Middle frontal gyrus (tissue), 1 donor: ENCODE data around the gene DLX4.

Experiments used
- DNase-seq: peaks from one replicate; pipeline ENCODE4 v3.0.0-alpha.2; 2015; ENCODE audit warnings: low spot score; ENCODE audit errors: extremely low spot score

DLX4 gene, protein sequence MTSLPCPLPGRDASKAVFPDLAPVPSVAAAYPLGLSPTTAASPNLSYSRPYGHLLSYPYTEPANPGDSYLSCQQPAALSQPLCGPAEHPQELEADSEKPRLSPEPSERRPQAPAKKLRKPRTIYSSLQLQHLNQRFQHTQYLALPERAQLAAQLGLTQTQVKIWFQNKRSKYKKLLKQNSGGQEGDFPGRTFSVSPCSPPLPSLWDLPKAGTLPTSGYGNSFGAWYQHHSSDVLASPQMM

DNA sequence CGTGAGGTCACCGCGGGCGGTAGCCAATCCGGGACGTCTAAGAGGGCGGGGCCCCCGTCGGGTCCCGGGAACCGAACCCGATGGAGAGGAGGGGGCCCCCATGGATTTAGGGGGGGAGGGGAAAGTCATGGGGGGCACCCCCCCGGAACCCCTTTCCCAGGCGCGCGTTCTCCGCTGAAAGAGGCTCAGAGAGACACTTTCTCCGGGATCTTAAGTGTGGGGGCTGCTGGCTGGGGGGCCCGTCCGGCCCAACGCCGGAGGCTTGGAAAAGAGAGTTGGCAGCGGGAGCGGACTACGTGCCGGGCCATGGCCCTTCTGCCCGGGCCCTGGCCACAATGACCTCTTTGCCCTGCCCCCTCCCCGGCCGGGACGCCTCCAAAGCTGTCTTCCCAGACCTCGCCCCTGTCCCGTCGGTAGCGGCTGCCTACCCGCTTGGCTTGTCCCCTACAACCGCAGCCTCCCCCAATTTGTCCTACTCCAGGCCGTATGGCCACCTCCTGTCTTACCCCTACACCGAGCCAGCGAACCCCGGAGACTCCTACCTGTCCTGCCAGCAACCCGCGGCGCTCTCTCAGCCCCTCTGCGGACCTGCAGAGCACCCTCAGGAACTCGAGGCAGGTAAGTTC lies at the start of gene DLX4:
Gene DLX4 (plus strand): TSS at position 57 of the 626 bp plus-strand sequence. CDS start 279 bp downstream, at position 336.
- no peak for DNase-seq

DNA sequence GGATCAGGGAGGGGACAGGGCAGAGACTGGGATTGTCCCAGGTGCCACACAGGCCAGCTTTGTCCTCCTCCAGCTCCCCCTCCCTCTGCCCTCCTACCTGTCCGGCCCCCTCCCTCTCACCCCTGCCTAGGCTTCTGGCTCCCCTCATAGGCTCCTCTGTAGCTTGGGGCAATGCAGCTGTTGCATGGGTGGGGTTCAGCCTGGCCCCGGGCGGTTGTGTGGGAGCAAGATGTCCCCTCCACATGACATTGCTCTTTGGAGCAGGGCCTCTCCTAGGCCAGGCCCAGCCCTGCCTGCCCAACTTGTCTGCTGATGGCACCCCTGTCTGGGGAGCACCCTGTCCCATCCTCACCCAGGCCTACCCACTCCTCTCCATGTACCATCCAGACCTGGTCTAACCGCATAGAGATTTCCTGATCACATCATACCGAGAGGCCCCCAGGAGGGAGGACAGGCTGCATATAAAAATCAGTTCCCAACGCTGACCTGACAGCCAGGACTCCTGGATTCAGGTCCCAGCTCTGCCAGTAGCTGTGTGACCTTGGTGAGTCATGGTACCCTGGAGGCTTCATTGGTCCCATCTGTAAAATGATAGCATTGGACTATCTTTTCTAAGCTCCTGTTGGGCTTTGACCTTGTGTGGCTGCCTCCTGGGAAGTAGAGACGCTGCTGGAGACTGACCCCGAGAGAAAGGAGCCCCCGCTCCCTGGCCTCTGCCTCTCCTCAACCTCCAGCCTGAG lies 48.8 kb upstream of the DLX4 start:
- no peak for DNase-seq

DNA sequence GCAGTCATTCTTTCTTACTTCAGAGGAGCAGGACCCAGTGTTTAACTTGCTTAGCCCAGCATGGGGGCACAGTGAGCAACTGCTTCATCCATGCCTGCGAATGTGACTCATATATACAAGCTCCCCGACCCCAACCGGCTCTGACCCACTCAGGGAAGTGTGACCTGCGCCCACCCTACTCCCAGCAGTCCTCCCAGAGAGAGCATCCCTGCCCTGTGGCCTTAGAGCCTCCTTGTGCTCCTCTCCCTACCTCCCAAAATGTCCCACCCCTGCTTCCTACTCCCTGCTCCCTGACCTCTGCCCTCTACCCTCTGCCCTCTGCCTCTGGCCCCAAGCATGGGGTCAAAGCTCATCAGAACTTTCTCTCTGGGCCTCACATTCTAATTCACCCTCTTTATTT lies 46.9 kb upstream of the DLX4 start:
- no peak for DNase-seq

DNA sequence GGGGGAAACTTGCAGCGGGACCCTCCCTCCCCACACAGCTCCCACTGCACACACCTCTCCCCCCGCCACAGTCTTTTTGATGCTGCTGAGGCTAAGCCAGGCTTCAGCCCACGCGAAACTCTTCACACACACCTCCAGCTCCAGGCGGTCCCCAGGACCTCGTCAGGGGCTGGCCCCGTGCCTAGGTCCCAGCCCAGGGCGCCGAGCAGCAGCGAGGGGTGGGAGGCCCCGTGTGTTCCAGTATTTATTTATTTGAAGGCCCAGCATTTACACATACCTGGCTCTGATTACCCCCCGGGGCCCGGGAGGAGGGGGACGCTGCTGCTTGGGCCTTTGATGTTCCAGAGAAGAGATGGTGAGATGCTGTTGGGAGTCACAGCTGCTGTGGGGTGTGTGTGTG lies 44.9 kb upstream of the DLX4 start:
- no peak for DNase-seq

DNA sequence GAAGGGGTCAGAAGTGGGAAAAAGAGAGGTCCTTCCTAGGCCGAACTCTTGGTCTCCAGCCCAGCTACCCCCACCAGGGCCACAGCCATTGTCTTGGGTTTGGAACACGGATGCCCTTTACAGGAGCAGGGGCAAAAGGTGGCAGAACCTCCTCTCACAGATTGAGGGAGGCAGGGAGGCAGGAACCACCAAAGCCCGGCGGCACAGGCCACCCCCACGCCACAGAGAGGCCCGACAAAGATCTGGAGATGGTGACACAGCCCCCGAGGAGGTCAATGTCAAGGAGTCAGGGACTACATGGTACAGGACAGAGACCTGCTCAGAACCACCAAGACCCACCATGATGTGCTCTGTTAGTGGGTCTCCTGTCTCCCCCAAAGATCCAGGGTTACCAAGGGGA lies 44.4 kb upstream of the DLX4 start:
- DNase-seq, result no peak

DNA sequence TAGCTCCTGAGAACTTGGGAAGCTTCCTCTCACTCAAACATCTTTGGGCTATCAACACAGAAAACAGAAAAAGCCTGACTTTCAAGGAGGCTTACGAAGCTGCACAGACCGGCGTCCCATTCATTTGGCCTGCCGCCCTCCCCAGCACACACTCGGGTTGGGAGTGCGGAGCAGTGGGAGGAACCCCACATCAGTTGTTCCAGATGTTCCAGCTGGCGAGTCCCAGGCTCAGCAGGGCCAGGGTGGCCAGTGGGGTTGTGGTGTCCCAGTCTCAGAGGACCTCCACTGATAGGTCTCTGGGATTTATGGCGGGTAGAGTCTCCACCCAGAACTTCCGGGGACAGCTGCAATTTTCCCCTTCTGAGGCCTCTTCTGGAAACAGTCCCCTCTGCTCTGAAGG lies 43.1 kb upstream of the DLX4 start:
- no peak for DNase-seq

DNA sequence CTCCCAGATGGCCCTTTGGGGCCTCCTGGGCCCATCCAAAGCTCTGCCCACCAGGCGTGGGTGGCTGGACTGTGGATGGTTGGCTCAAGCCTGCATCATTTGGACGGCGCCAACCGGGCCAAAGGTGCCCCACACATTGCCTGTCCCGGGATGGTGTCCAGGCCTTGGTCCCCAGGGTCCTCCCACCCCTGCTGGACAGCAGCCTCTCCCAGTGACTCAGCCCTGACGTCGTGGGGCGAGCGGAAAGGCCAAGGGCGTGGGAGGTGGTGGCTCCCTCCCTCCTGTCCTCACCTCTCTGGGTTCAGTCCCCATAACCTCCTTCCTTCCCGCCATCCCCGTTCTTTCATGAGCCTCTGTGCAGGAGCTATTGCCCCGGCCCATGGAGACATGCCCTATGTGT lies 42.1 kb upstream of the DLX4 start:
- no peak for DNase-seq

DNA sequence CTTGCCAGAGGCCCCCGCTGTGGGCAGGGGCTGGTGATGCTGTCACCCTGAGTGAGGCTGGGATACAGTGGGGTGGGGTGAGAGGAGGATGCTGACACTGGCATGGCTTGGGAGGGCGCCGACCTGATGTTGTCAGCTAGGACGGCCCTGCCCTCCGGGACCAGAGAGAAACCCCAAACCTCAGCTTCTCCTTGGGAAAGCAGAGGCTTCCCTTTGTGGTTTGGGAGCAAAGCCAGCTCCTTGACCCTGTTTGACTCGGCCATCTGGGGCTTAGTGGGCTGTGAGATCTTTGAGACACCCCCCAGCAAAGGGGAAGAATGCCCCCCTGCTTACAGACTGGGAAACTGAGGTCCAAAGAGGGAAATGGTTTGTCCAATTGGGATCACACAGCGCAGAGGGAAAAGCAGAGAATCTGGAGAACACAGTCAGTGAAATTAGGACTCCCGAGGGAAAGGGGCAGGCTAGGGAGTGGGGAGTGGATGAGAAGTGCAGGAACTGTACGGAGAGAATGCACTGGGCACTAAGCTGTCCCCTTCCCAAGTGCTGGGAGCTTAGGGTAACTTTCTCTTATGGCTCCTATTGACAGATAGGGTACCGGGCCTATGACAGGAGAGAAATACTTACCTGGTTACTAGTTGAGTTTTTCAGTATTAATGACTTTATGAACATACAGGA lies 40.7 kb upstream of the DLX4 start:
- no peak for DNase-seq

DNA sequence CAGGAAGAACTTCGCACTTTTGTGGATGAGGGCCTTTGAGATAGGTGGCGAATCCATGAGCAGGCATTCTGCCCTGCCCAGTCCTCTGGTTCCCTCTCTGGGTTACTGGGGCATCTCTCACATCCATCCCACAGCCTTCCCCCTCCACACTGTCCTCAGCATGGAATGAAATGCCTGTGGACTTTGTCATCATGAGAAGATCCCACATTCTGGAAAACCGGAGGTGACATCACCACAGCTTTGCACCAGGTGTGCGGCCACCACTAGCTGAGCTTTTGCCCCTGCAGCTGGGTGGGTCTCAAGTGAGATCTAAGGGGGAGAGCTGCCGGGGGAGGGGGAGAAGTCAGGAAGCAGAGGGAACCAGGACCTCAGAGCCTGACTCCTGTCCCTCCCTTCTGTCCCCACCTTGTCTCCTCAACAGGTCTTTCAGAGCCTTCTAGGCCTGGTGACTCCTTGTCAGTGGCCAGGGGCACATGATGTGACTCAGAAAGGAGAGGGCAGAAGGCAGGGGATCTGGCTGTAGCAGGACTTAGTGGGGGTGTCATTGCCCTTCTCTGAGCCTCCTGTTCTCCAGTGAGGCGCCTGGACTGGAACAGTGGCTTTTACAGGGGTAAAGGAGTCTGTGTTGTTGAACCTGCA lies 40.0 kb upstream of the DLX4 start:
- DNase-seq, result no peak

DNA sequence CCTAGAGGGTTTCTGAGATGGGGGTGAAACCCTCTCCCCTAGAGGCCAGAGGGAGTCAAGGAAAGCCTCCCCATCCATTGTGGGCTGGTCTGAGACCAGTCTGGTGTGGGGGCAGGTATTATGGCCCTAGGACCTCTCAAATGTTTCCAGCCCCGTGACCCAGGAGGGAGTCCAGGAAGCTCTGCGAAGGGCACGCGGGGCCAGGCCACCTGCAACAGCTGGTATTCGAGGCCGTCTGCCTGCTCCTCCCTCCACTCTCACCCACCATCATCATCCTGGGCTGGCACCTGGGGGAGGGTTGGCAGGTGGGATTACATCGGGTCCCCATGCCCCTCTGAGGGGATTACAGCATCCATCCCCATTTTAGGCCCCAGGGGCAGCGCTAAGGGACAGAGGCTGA lies 38.1 kb upstream of the DLX4 start:
- no peak for DNase-seq

DNA sequence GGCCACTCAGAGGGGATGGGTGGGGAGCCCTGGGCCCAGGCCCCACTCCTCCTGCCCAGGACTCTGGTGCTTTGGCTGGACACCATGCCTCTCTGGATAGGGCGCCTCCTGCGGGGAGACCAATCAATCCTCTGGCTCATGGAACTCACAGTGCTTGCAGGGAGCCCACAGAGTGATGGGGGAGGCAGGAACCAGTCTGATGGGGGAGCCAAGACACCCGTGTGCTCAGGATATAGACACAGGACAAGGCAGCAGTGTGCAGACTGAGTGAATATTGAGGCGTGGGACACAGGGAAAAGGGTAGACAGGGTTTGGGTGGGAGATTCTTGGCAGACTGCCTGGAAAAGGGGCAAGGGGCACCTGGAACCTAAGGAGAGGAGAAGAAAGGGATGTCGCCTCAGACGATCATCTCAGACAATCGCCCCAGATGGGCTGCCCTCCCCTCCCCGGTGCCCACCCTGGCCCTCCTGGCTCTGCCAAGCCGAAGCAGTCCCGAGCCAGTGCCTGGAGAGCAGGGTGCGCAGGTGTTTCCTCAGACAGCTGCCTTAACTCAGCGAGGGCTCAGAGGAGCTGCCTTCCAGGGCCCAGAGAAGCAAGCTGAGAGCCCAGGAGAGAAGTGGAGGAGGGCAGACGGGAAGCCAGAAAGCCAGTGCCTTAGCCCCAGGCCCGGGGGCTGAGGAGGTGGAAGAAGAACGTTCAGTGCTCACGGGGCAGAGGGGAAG lies 37.4 kb upstream of the DLX4 start:
- DNase-seq, result no peak

DNA sequence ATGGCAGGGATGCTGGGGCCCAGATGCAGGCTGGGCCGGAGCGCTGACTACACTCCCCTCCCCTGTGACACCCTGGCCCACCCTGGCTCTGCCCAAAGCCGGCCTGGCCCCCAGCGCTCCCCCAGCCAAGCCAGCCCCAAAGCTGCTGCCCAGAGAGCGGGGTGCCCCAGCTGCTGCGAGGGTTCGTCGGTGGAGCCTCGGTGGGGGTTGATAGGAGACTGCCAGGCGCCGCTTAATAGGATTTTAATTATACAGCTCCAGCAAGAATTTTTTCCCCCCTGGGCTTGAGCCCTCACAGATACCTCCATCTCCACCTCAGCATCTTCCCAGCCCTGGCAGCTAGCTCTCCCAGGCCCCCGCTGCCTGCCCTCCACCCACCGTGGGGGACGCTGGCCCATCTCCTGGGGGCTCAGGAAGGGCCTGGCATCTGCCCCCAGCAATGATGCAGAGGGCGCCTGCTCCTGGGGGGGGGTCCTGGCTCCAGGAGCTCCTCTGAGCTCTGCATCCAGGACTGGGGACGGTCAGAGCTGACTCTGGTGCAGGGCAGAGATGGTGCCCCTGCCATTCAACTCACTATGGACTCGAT lies 36.8 kb upstream of the DLX4 start:
- DNase-seq, result no peak

DNA sequence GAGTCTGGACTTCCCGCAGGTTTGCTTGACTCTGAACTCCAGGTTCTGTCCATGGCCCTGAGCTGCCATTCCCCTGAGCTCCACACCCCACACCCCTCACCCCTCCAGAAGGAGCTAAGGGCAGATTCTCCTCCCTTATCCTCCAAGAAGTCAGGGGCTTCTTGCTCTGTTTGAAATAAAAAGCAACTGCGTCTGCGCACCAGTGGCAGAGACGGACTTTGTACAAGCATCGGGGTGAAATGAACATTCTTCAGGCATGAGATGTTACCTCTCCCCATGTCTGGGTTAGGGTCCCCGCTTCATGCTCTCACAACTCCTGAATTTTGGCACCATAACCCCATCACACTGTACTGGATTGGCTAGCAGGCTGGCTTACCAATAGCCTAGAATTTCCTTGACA lies 36.1 kb upstream of the DLX4 start:
- no peak for DNase-seq

DNA sequence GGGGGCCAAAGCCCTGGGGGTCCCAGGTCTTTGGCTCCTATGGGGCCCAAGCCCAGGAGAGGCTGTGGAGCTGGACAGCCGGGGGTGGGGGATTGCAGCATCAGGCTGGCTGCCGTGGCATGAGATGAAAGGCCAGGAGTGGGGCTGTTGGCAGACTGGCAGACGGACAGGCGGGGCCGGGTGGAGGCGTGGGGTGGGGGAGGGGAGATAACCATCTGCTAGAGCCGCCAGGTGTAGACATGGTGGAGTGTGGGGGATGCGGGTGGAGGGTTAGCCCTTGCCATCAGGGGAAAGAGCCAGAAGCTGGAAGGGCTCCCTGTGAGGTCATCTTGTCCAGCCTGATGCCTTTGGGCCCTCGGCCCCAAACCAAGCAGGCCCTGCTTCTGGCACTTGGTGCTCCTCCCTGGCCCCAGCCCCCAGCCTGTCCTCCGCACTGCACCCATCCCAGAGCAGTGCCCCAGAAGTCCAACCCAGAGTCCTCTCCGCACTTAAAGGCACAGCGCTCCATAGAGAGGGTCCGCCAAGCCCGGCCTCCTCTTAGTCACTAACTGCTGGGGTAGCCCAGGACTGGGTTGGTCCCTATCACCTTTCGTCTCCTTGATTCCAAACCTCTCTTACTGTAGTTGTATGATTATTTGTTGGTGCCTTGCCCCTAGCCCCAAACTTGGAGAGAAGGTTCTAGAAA lies 33.3 kb upstream of the DLX4 start:
- DNase-seq, result no peak

DNA sequence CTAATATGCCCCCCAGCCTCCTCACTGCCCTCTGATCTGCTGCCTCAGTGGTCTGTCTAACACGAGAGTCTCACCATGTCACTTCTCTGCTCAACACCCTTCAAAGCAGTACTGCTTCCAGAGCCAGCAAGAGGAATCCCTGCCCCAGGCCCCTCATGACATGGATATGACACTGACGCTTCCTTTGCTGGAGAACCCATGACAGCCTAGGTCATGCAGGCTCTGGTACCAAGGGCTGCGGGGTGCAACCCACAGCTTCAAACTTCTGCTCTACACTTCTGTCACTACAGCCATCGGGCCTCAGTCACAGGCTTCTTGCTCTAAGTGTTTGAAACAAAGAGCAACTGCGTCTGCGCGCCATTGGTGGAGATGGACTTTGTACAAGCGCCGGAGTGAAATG lies 32.6 kb upstream of the DLX4 start:
- no peak for DNase-seq

DNA sequence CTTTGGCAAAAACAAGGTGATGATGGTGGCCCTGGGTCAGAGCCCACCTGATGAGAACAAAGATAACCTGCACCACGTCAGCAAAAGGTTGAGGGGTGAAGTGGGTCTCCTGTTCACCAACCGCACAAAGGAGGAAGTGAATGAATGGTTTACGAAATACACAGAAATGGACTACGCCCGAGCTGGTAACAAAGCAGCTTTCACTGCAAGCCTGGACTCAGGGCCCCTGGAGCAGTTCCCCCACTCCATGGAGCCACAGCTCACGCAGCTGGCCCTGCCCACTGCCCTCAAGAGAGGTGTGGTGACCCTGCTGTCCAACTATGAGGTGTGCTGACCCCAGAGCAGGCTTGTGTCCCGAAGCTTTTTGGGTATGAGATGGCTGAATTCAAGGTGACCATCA lies 29.7 kb upstream of the DLX4 start:
- DNase-seq, result no peak

DNA sequence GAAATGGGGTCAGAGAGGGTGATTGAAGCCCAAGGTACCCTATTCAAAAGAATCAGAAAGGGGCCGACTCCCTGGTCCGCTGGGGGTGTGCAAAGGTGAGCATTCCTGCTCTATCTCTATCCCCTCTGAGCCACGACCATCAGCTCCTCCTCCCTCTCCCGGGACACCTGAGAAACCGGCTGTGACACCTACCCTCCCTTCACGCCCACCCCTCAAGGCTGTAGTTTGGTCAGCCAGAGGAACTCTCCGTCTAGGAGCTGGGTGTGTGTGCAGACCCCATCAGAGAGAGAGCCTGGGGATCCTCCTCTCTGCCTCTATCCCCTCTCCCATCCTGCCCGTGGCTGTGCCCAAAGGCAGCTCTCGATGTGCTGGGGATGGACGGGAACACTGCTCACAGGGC lies 27.6 kb upstream of the DLX4 start:
- no peak for DNase-seq

DNA sequence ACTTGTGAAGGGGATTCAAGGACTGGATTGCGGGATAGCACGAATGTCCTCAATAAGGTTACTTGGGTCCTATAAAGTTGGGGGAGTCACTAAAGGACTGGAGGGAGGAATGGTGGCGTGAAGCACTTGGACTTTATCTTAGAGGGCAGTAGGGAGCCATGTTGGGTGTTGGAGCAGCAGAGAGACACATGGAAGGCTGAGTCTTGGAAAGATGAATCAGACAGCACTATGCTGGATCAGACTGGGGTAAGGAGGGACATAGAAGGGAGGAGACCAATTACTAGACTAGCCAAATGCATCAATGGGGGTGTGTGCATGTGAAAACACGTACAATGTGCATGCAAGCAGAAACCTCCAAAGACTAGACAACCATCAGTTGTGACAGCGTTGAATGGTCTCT lies 26.0 kb upstream of the DLX4 start:
- no peak for DNase-seq

DNA sequence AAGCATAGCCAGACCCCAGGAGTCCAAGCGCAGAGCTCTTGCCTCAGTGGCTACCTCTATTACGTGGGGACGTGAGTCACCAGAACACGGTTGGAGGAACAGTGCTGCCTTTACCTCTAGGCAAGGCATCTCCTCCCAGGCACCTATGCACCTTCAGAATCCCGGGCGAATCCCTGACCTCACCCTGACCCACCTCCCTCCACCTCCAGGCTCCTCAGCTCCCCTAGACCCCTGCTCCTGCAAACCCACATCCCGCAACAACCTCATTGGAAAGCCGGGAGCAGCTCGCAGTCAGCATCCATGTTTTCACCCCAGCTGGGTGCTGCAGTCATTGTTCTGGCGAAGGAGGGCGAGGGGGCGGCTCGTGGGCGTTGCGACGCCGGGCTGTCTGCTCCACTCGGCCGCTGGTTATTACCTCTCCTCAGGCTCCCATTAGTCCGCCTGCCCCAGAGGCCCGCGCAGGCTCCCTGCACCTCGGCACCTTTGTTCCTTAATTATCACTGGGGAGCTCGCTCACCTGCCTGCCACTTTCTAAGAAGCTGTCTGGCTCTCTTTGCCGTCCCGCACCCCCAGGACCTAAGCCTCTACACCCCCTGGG lies 24.6 kb upstream of the DLX4 start:
- DNase-seq, result no peak

DNA sequence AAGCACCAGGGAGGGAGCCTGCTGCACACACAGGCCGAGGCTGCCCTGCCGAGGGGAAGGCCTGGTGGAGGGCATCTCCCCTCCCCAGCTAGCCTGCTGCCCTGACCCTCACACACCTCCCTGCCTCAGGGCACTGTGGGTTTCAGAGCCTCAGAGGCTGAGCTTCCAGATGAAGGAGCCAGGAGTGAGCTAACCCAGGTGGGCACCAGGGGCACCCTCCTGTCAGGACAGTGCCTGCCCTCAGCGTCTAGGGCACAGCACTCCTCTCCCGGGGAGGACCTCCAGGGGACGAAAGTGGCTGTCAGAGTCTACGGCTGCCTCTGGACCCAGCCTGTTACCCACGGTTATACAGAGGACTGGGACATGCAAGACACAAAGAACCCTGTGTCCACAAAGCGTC lies 22.8 kb upstream of the DLX4 start:
- DNase-seq, result no peak
